ENCODE data around the gene COMT.
"Not testable (repeated sequence)": the region's sequence is repeated elsewhere in the genome, so short reads cannot be mapped to it uniquely, and the experiment has no call there.

COMT gene

GRCh38 chr22:19941365-19942082, at the start of gene COMT, which contains the start of gene TXNRD2:
TSS of gene COMT (plus strand) at chr22:19941772. CDS start at chr22:19962527, 20,755 bp downstream.
TSS of gene TXNRD2 (minus strand) at chr22:19941818. CDS start at chr22:19941803, 15 bp downstream.
- no peak for DNase-seq

GRCh38 chr22:19892257-19892879, 49.2 kb upstream of the COMT start:
- no peak for DNase-seq

GRCh38 chr22:19892925-19893324, 48.6 kb upstream of the COMT start:
- DNase-seq, result no peak

GRCh38 chr22:19893363-19893762, 48.2 kb upstream of the COMT start:
- no peak for DNase-seq

- no peak for DNase-seq
Observed at GRCh38 chr22:19895160-19895849, 46.3 kb upstream of the COMT start.

GRCh38 chr22:19896665-19897355, 44.8 kb upstream of the COMT start:
- no peak for DNase-seq

GRCh38 chr22:19897726-19898125, 43.8 kb upstream of the COMT start:
- DNase-seq, result no peak

- no peak for DNase-seq
Observed at GRCh38 chr22:19898145-19898544, 43.4 kb upstream of the COMT start.

GRCh38 chr22:19898831-19899567, 42.6 kb upstream of the COMT start:
- no peak for DNase-seq

GRCh38 chr22:19900707-19901436, 40.7 kb upstream of the COMT start:
- DNase-seq, result no peak

- DNase-seq, result no peak
Observed at GRCh38 chr22:19901577-19902244, 39.9 kb upstream of the COMT start.

- no peak for DNase-seq
Observed at GRCh38 chr22:19902245-19902715, 39.3 kb upstream of the COMT start.

GRCh38 chr22:19903031-19903430, 38.5 kb upstream of the COMT start:
- DNase-seq, result no peak

GRCh38 chr22:19903513-19903912, 38.1 kb upstream of the COMT start:
- no peak for DNase-seq

GRCh38 chr22:19904174-19904856, 37.3 kb upstream of the COMT start:
- DNase-seq, result no peak

- DNase-seq, result no peak
Observed at GRCh38 chr22:19904935-19905334, 36.6 kb upstream of the COMT start.

GRCh38 chr22:19905347-19906276, 36.0 kb upstream of the COMT start:
- no peak for DNase-seq

GRCh38 chr22:19906864-19907263, 34.7 kb upstream of the COMT start:
- not testable (repeated sequence) for DNase-seq

- DNase-seq, result not testable (repeated sequence)
Observed at GRCh38 chr22:19907902-19908301, 33.7 kb upstream of the COMT start.
